Mucosa of stomach (tissue), 1 donor: ENCODE data around the gene ARV1.

Experiments used
- H3K27me3 ChIP-seq: one replicate; pipeline ENCODE4 v1.7.0; 2013; ENCODE audit warnings: mild to moderate bottlenecking, low read length; ENCODE audit not compliant: control insufficient read depth, insufficient read depth
- H3K36me3 ChIP-seq: one replicate; pipeline ENCODE4 v1.7.0; 2013; ENCODE audit warnings: low read length; ENCODE audit not compliant: control insufficient read depth, insufficient read depth
- H3K4me1 ChIP-seq: one replicate; pipeline ENCODE4 v1.7.0; 2013; ENCODE audit warnings: mild to moderate bottlenecking, low read length; ENCODE audit not compliant: control insufficient read depth, insufficient read depth
- H3K4me3 ChIP-seq: one replicate; pipeline ENCODE4 v1.7.0; 2013; ENCODE audit warnings: low read length
- H3K9ac ChIP-seq: one replicate; pipeline ENCODE4 v1.7.0; 2013; ENCODE audit warnings: mild to moderate bottlenecking, low read length, moderate library complexity
- H3K9me3 ChIP-seq: one replicate; pipeline ENCODE4 v1.7.0; 2013; ENCODE audit warnings: mild to moderate bottlenecking, low read length, moderate library complexity; ENCODE audit not compliant: control insufficient read depth
- donor health status: Pancreatic carcinoma.

Gene ARV1

GRCh38 chr1:230978491-230979388 is at the start of gene ARV1, which contains the start of gene TTC13:
Gene ARV1, plus strand, starts transcription at chr1:230979094. Its CDS starts 12 bp downstream, at chr1:230979106.
Gene TTC13, minus strand, starts transcription at chr1:230978861. Its CDS starts 31 bp downstream, at chr1:230978830.
- Histone ChIP-seq H3K9ac (peak within 1 kb of the TSS; percentile 82), H3K9me3 (no peaks in the 10 kb centered on the region), H3K4me3 (peak within 1 kb of the TSS; percentile 75), H3K36me3 (peaks cover 6% of the 10 kb centered on the region), H3K4me1 (peaks cover 23% of the 10 kb centered on the region), H3K27me3 (no peaks in the 10 kb centered on the region)

GRCh38 chr1:230930986-230931385 is 47.9 kb upstream of the ARV1 start:
- Histone ChIP-seq H3K27me3 (no peaks in the 10 kb centered on the region), H3K9ac (no peak overlapping the region), H3K9me3 (no peaks in the 10 kb centered on the region), H3K4me3 (no peak overlapping the region), H3K4me1 (peaks cover 3% of the 10 kb centered on the region), H3K36me3 (peaks cover 6% of the 10 kb centered on the region)

- Histone ChIP-seq H3K9me3 (no peaks in the 10 kb centered on the region), H3K4me3 (no peak overlapping the region), H3K9ac (no peak overlapping the region), H3K27me3 (no peaks in the 10 kb centered on the region), H3K4me1 (peaks cover 23% of the 10 kb centered on the region), H3K36me3 (peaks cover 6% of the 10 kb centered on the region)
Measured at GRCh38 chr1:230935852-230936251, 43.0 kb upstream of the ARV1 start.

- Histone ChIP-seq H3K27me3 (no peaks in the 10 kb centered on the region), H3K4me1 (peaks cover 19% of the 10 kb centered on the region), H3K4me3 (no peak overlapping the region), H3K9ac (no peak overlapping the region), H3K9me3 (no peaks in the 10 kb centered on the region), H3K36me3 (peaks cover 2% of the 10 kb centered on the region)
Measured at GRCh38 chr1:230936475-230936874, 42.4 kb upstream of the ARV1 start.

- H3K9me3 ChIP-seq: no peaks in the 10 kb centered on the region
- H3K9ac ChIP-seq: no peak overlapping the region
- no peaks in the 10 kb centered on the region for H3K27me3 ChIP-seq
- H3K4me1 ChIP-seq: peaks cover 19% of the 10 kb centered on the region
- no peaks in the 10 kb centered on the region for H3K36me3 ChIP-seq
- no peak overlapping the region for H3K4me3 ChIP-seq
Measured at GRCh38 chr1:230937371-230937770, 41.5 kb upstream of the ARV1 start.

GRCh38 chr1:230938924-230939368 is 39.9 kb upstream of the ARV1 start:
- Histone ChIP-seq H3K4me3 (no peak overlapping the region), H3K27me3 (no peaks in the 10 kb centered on the region), H3K36me3 (no peaks in the 10 kb centered on the region), H3K9ac (no peak overlapping the region), H3K9me3 (no peaks in the 10 kb centered on the region), H3K4me1 (peaks cover 19% of the 10 kb centered on the region)

GRCh38 chr1:230939806-230940489 is 38.9 kb upstream of the ARV1 start:
- Histone ChIP-seq H3K9ac (no peak overlapping the region), H3K27me3 (no peaks in the 10 kb centered on the region), H3K4me3 (no peak overlapping the region), H3K36me3 (no peaks in the 10 kb centered on the region), H3K4me1 (peaks cover 19% of the 10 kb centered on the region), H3K9me3 (no peaks in the 10 kb centered on the region)

GRCh38 chr1:230940848-230941247 is 38.0 kb upstream of the ARV1 start:
- Histone ChIP-seq H3K36me3 (no peaks in the 10 kb centered on the region), H3K9me3 (no peaks in the 10 kb centered on the region), H3K27me3 (no peaks in the 10 kb centered on the region), H3K9ac (no peak overlapping the region), H3K4me1 (peaks cover 19% of the 10 kb centered on the region), H3K4me3 (no peak overlapping the region)

- H3K36me3 ChIP-seq: no peaks in the 10 kb centered on the region
- no peaks in the 10 kb centered on the region for H3K9me3 ChIP-seq
- peaks cover 18% of the 10 kb centered on the region for H3K4me1 ChIP-seq
- H3K27me3 ChIP-seq: no peaks in the 10 kb centered on the region
- H3K9ac ChIP-seq: no peak overlapping the region
- H3K4me3 ChIP-seq: no peak overlapping the region
Measured at GRCh38 chr1:230943048-230943593, 35.8 kb upstream of the ARV1 start.

GRCh38 chr1:230948301-230948700 is 30.6 kb upstream of the ARV1 start:
- no peak overlapping the region for H3K9ac ChIP-seq
- no peaks in the 10 kb centered on the region for H3K9me3 ChIP-seq
- no peaks in the 10 kb centered on the region for H3K4me1 ChIP-seq
- no peaks in the 10 kb centered on the region for H3K36me3 ChIP-seq
- H3K4me3 ChIP-seq: no peak overlapping the region
- H3K27me3 ChIP-seq: no peaks in the 10 kb centered on the region

- H3K4me3 ChIP-seq: no peak overlapping the region
- no peak overlapping the region for H3K9ac ChIP-seq
- H3K4me1 ChIP-seq: no peaks in the 10 kb centered on the region
- H3K27me3 ChIP-seq: no peaks in the 10 kb centered on the region
- H3K36me3 ChIP-seq: no peaks in the 10 kb centered on the region
- no peaks in the 10 kb centered on the region for H3K9me3 ChIP-seq
Measured at GRCh38 chr1:230948903-230949302, 30.0 kb upstream of the ARV1 start.

GRCh38 chr1:230950404-230950803 is 28.5 kb upstream of the ARV1 start:
- H3K36me3 ChIP-seq: no peaks in the 10 kb centered on the region
- H3K4me1 ChIP-seq: no peaks in the 10 kb centered on the region
- H3K4me3 ChIP-seq: no peak overlapping the region
- H3K27me3 ChIP-seq: no peaks in the 10 kb centered on the region
- H3K9ac ChIP-seq: no peak overlapping the region
- H3K9me3 ChIP-seq: no peaks in the 10 kb centered on the region
